HG03280 (cell line): ENCODE measurements around the gene CD63.

Experiments used
- ATAC-seq: cut with Tn5 transposase; IDR thresholded peaks from one replicate; pipeline ENCODE4 v1.9.1; 2021; ENCODE audit warnings: mild to moderate bottlenecking, moderate library complexity; ENCODE audit not compliant: unreplicated experiment

CD63 gene

GRCh38 chr12:55722948-55723347, 5.9 kb downstream of the CD63 start:
- ATAC-seq, result no peak

- ATAC-seq, result no peak
Observed at GRCh38 chr12:55721601-55722213, 7.1 kb downstream of the CD63 start.

GRCh38 chr12:55720894-55721444, 7.8 kb downstream of the CD63 start:
- no peak for ATAC-seq

- ATAC-seq, result no peak
Observed at GRCh38 chr12:55720071-55720564, 8.7 kb downstream of the CD63 start, which contains the start of gene RDH5. TSS of gene RDH5 (plus strand) at chr12:55720393. CDS start at chr12:55721185, 792 bp downstream.

GRCh38 chr12:55719371-55719770, 9.4 kb downstream of the CD63 start:
- no peak for ATAC-seq

GRCh38 chr12:55718624-55719275, 10.1 kb downstream of the CD63 start:
- no peak for ATAC-seq

GRCh38 chr12:55718015-55718414, 10.8 kb downstream of the CD63 start:
- ATAC-seq, result no peak

- ATAC-seq, result no peak
Observed at GRCh38 chr12:55717011-55718007, 11.5 kb downstream of the CD63 start.

GRCh38 chr12:55716582-55716957, 12.2 kb downstream of the CD63 start:
- ATAC-seq, result peak; percentile 24

- peak; percentile 93 for ATAC-seq
Observed at GRCh38 chr12:55715833-55716581, 12.8 kb downstream of the CD63 start, which contains the start of gene BLOC1S1. TSS of gene BLOC1S1 (plus strand) at chr12:55716046. CDS start at chr12:55716052, 6 bp downstream.

- ATAC-seq, result peak; percentile 2
Observed at GRCh38 chr12:55715169-55715764, 13.5 kb downstream of the CD63 start.

- no peak for ATAC-seq
Observed at GRCh38 chr12:55713721-55714120, 15.1 kb downstream of the CD63 start.

- ATAC-seq, result no peak
Observed at GRCh38 chr12:55712700-55713415, 16.0 kb downstream of the CD63 start.

- ATAC-seq, result no peak
Observed at GRCh38 chr12:55711786-55712553, 16.8 kb downstream of the CD63 start.

- ATAC-seq, result no peak
Observed at GRCh38 chr12:55708695-55709233, 20.0 kb downstream of the CD63 start.

- ATAC-seq, result no peak
Observed at GRCh38 chr12:55707841-55708694, 20.7 kb downstream of the CD63 start, which contains the start of gene ITGA7. TSS of gene ITGA7 (minus strand) at chr12:55707904. CDS start at chr12:55707682, 222 bp downstream.

- ATAC-seq, result no peak
Observed at GRCh38 chr12:55707219-55707671, 21.6 kb downstream of the CD63 start.
